ENCODE results near the gene NAA10.

- TF ChIP-seq TAF1 (IDR thresholded peaks at IDR 0.05; ENCODE audit: borderline replicate concordance, insufficient read depth, low read length): no peak
- TF ChIP-seq POLR2AphosphoS5 (IDR thresholded peaks at IDR 0.05; ENCODE audit: low read depth, low read length): no peak
- TF ChIP-seq SIN3A (IDR thresholded peaks at IDR 0.05; ENCODE audit: borderline replicate concordance, insufficient read depth, low read length): no peak
Observed at GRCh38 chrX:153908219-153908860, 26.5 kb downstream of the NAA10 start.

All from PFSK-1 (cell line).